Fibroblast of lung (primary cell): ENCODE measurements around the gene BCO2. TPM values are rescaled to one million over a fixed set of nuclear protein-coding genes. Genes with fewer than 3 reads are reported as not detected.
"Not testable (repeated sequence)": the region's sequence is repeated elsewhere in the genome, so short reads cannot be mapped to it uniquely, and the experiment has no call there.

Experiments used
- DNase-seq, 2 donors: peaks; one replicate each; pipeline versions ENCODE4 v3.0.0 to v3.0.0-alpha.2; 2010; ENCODE audit warnings: low read depth in 2 of 2
- H2AFZ ChIP-seq: 2 replicates; pipeline ENCODE4 v1.5.1; 2012; ENCODE audit warnings: low read length, control low read depth, inconsistent platforms
- H3K27ac ChIP-seq: 2 replicates; pipeline ENCODE4 v1.5.1; 2011; ENCODE audit warnings: low read length, control low read depth; ENCODE audit not compliant: insufficient read depth
- H3K27me3 ChIP-seq: 2 replicates; pipeline ENCODE4 v1.5.1; 2011; ENCODE audit warnings: mild to moderate bottlenecking, low read length; ENCODE audit not compliant: control insufficient read depth, insufficient read depth
- H3K36me3 ChIP-seq: 2 replicates; pipeline ENCODE4 v1.5.1; 2011; ENCODE audit warnings: low read length; ENCODE audit not compliant: control insufficient read depth, insufficient read depth
- H3K4me1 ChIP-seq: 2 replicates; pipeline ENCODE4 v1.5.1; 2011; ENCODE audit warnings: low read length; ENCODE audit not compliant: control insufficient read depth, insufficient read depth; ENCODE audit errors: extremely low read depth
- H3K4me2 ChIP-seq: 2 replicates; pipeline ENCODE4 v1.5.1; 2011; ENCODE audit warnings: low read length, control low read depth; ENCODE audit not compliant: insufficient read depth; ENCODE audit errors: extremely low read depth
- H3K4me3 ChIP-seq, 4 experiments: fragments of 200-600 bp in 1 of 4; sonication (generic) in 1 of 4; replicated peaks in 1 of 4; 2 replicates each; pipeline ENCODE4 v1.5.1; 2011 to 2016; ENCODE audit warnings: low read length in 4 of 4, low read depth in 3 of 4, mild to moderate bottlenecking in 3 of 4, control low read depth in 2 of 4, inconsistent platforms in 1 of 4, mixed read lengths in 1 of 4; ENCODE audit not compliant: insufficient read depth in 1 of 4; ENCODE audit errors: control extremely low read depth in 1 of 4
- H3K79me2 ChIP-seq: 2 replicates; pipeline ENCODE4 v1.5.1; 2012; ENCODE audit warnings: mild to moderate bottlenecking, low read length, inconsistent platforms; ENCODE audit not compliant: control insufficient read depth, insufficient read depth
- H3K9ac ChIP-seq: 2 replicates; pipeline ENCODE4 v1.5.1; 2011; ENCODE audit warnings: mild to moderate bottlenecking, low read length, control low read depth; ENCODE audit not compliant: insufficient read depth
- H3K9me3 ChIP-seq: 2 replicates; pipeline ENCODE4 v1.5.1; 2012; ENCODE audit warnings: low read depth, low read length; ENCODE audit not compliant: control insufficient read depth, insufficient read depth
- H4K20me1 ChIP-seq: 2 replicates; pipeline ENCODE4 v1.5.1; 2011; ENCODE audit warnings: low read length; ENCODE audit not compliant: control insufficient read depth, insufficient read depth; ENCODE audit errors: extremely low read depth
- CTCF ChIP-seq, 2 donors: IDR thresholded peaks in 1 of 2; conservative IDR thresholded peaks in 1 of 2; 1 replicate in 1 of 2; 2 replicates in 1 of 2; pipeline ENCODE4 v1.5.1; 2011 to 2012; ENCODE audit warnings: low read length in 2 of 2, control low read depth in 1 of 2, inconsistent platforms in 1 of 2, low read depth in 1 of 2, mild to moderate bottlenecking in 1 of 2
- EZH2 ChIP-seq: IDR thresholded peaks from 2 replicates; pipeline ENCODE4 v1.5.1; 2012; ENCODE audit warnings: low read length, control low read depth, mild to moderate bottlenecking; ENCODE audit errors: missing control alignments
- polyA plus RNA-seq, 2 donors: library from polyadenylated mRNA; depleted of rRNA in 1 of 2; stranded (reverse) in 1 of 2; unstranded in 1 of 2; fragments of >200 nt; gene quantifications; 2 replicates each; pipeline ENCODE4 v1.2.1, GENCODE V29; 2011 to 2012; ENCODE audit warnings: missing spikeins in 1 of 2
- total RNA-seq: library from RNA; depleted of rRNA; stranded (reverse); fragments of >200 nt; gene quantifications from 2 replicates; pipeline ENCODE4 v1.2.1, GENCODE V29; 2014

BCO2 gene
- total and polyA plus RNA-seq, 2 donors (not counting 1 experiment from before 2014, with no cell fraction given): 0.42 to 2.1 TPM

GRCh38 chr11:112186304-112186703 lies 11.0 kb downstream of the BCO2 start:
- DNase-seq: no peak
- no peak overlapping the region for H3K27ac ChIP-seq

GRCh38 chr11:112195113-112195512 lies 19.8 kb downstream of the BCO2 start:
- not testable (repeated sequence) for H3K27ac ChIP-seq, H3K9ac ChIP-seq, H3K36me3 ChIP-seq, H3K4me2 ChIP-seq, H3K4me1 ChIP-seq, H3K9me3 ChIP-seq, H3K79me2 ChIP-seq, H2AFZ ChIP-seq, H4K20me1 ChIP-seq, H3K27me3 ChIP-seq, H3K4me3 ChIP-seq, DNase-seq

More at GRCh38 chr11:112186304-112186703, 11.0 kb downstream of the BCO2 start:
- no peaks in the 10 kb centered on the region for H3K9me3 ChIP-seq
- H3K4me2 ChIP-seq: no peak overlapping the region
- H3K9ac ChIP-seq: no peak overlapping the region
- H2AFZ ChIP-seq: no peak overlapping the region
- no peaks in the 10 kb centered on the region for H3K36me3 ChIP-seq
- H3K27me3 ChIP-seq: no peaks in the 10 kb centered on the region
- no peaks in the 10 kb centered on the region for H3K4me1 ChIP-seq
- H3K4me3 ChIP-seq: no peak overlapping the region
- TF ChIP-seq CTCF (conservative IDR thresholded peaks at IDR 0.05 in 1 of 2, IDR thresholded peaks at IDR 0.05 in 1 of 2; ENCODE audit: low read depth in 1 of 2, low read length in 2 of 2) (no peak), EZH2 (no peak)
- no peaks in the 10 kb centered on the region for H4K20me1 ChIP-seq
- no peaks in the 10 kb centered on the region for H3K79me2 ChIP-seq

- no peaks in the 10 kb centered on the region for H3K27me3 ChIP-seq
- no peaks in the 10 kb centered on the region for H4K20me1 ChIP-seq
- peak in 1 of 2 donors; percentile 46 for DNase-seq
- no peak overlapping the region for H2AFZ ChIP-seq
- no peaks in the 10 kb centered on the region for H3K36me3 ChIP-seq
- no peak overlapping the region for H3K9ac ChIP-seq
- H3K4me2 ChIP-seq: no peak overlapping the region
- no peaks in the 10 kb centered on the region for H3K4me1 ChIP-seq
- no peak overlapping the region for H3K4me3 ChIP-seq
- H3K79me2 ChIP-seq: no peaks in the 10 kb centered on the region
- no peak overlapping the region for H3K27ac ChIP-seq
- TF ChIP-seq EZH2 (no peak), CTCF (conservative IDR thresholded peaks at IDR 0.05 in 1 of 2, IDR thresholded peaks at IDR 0.05 in 1 of 2; ENCODE audit: low read depth in 1 of 2, low read length in 2 of 2) (no peak)
- no peaks in the 10 kb centered on the region for H3K9me3 ChIP-seq
Observed at GRCh38 chr11:112195951-112196351, 20.6 kb downstream of the BCO2 start.
